ENCODE data around the gene SSTR5. TPM values are rescaled to one million over a fixed set of nuclear protein-coding genes. Genes with fewer than 3 reads are reported as not detected.

SSTR5 gene
- total RNA-seq (2013; cell fraction: nucleolus; rRNA removed): not detected in 2 replicates
- total RNA-seq (2014; rRNA removed) (not detected in 2 replicates), total RNA-seq (2014; rRNA removed; fragmentation: Illumina TruSeq; extraction: Trizol) (not detected in 2 replicates), total RNA-seq (2021) (not detected in 2 replicates), polyA plus RNA-seq (2011; rRNA removed) (not detected in 2 replicates), polyA plus RNA-seq (2014; fragmentation: Illumina TruSeq; extraction: Trizol) (not detected in 2 replicates), polyA plus RNA-seq (2014; fragmentation: Nextera tagmentation; extraction: Ambion mirVana) (not detected), polyA plus RNA-seq (2014; rRNA removed) (not detected in 2 replicates), polyA plus RNA-seq (2016; fragmentation: Nextera tagmentation; extraction: Ambion mirVana) (not detected), polyA minus RNA-seq (2011; rRNA and poly(A)+ RNA removed) (not detected in 2 replicates), Bru-seq, nascent RNA (not detected), BruChase-seq, experiment 1, labeled RNA remaining after a 6-hour chase (not detected), BruChase-seq, experiment 2, labeled RNA remaining after a 2-hour chase (not detected)
- polyA plus RNA-seq (2011; ENCODE audit: low read depth): not detected
- not detected in 2 replicates for polyA plus RNA-seq (2011; cell fraction: cytosol; rRNA removed)
- not detected in 2 replicates for polyA plus RNA-seq (2011; cell fraction: nucleus; rRNA removed)
- polyA plus RNA-seq (2012): 0.15 TPM in 1 of 2 replicates, not detected in the other
- polyA minus RNA-seq (2011; cell fraction: cytosol; rRNA and poly(A)+ RNA removed): not detected in 2 replicates
- not detected in 2 replicates for polyA minus RNA-seq (2011; cell fraction: nucleus; rRNA and poly(A)+ RNA removed)
- long read RNA-seq, experiment 1: 0 reads
- long read RNA-seq, experiment 2: 0 reads

- Histone ChIP-seq H3K36me3 (ENCODE audit: control insufficient read depth in 2 of 2, insufficient read depth in 2 of 2, low read length in 1 of 2) (no peaks in the 10 kb centered on the region), H3K4me3 (no peak within 1 kb of the TSS), H3K79me2 (ENCODE audit: control insufficient read depth, insufficient read depth, low read length) (no peaks in the 10 kb centered on the region), H3K27ac (ENCODE audit: control insufficient read depth, insufficient read depth) (no peak within 1 kb of the TSS), H2AFZ (ENCODE audit: control insufficient read depth, low read depth, low read length) (no peak within 1 kb of the TSS), H4K20me1 (ENCODE audit: control insufficient read depth, insufficient read depth) (no peaks in the 10 kb centered on the region), H3K4me1 (ENCODE audit: control insufficient read depth, insufficient read depth, low read length) (no peaks in the 10 kb centered on the region), H3K4me2 (ENCODE audit: control insufficient read depth, insufficient read depth) (no peak within 1 kb of the TSS), H3K9me3 (replicated peaks; ENCODE audit: control insufficient read depth, insufficient read depth, low read length) (no peaks in the 10 kb centered on the region), H3K27me3 (replicated peaks in 1 of 2; ENCODE audit: control insufficient read depth in 2 of 2, insufficient read depth in 2 of 2, low read length in 1 of 2) (no peaks in the 10 kb centered on the region), H3K9ac (ENCODE audit: control insufficient read depth, insufficient read depth, low read length) (no peak within 1 kb of the TSS)
- 62% methylated on average over 16 of the region's 59 CpGs for WGBS (ENCODE audit: insufficient coverage, insufficient replicate concordance, low lambda C conversion rate, missing lambda C conversion rate)
- intact Hi-C loops (cut with micrococcal nuclease; ENCODE audit: unreplicated experiment) (no loop called here), in situ Hi-C loops (cut with MboI) (no loop called here)
- TF ChIP-seq CBX5 (IDR thresholded peaks at IDR 0.05; ENCODE audit: low read depth) (no peak), REST (IDR thresholded peaks at IDR 0.05; ENCODE audit: low read depth, low read length) (no peak), ZNF24 (IDR thresholded peaks at IDR 0.05) (no peak), SMARCA5 (IDR thresholded peaks at IDR 0.05) (no peak)
- FAIRE-seq: no peak
- no peak for ATAC-seq
- no TSS peak for BruUV-seq (replicated peaks)
- DNase-seq (ENCODE audit: low read depth, low spot score): no peak
- POLR2A ChIA-PET: no interaction called here
- RAD21 ChIA-PET (ENCODE audit: unreplicated experiment): no interaction called here
- CTCF ChIA-PET: no interaction called here
- SMC1A ChIA-PET (ENCODE audit: uncharacterized antibody, unreplicated experiment): no interaction called here
Observed at GRCh38 chr16:1072526-1073261, at the start of gene SSTR5. SSTR5 (plus strand) TSS chr16:1072747; CDS start chr16:1078869, 6,122 bp downstream.

Data from GM12878 (cell line).